GM18858 (cell line): ENCODE results near the gene AGBL4.
"Not testable (repeated sequence)": the region's sequence is repeated elsewhere in the genome, so short reads cannot be mapped to it uniquely, and the experiment has no call there.

Experiments used
- ATAC-seq: cut with Tn5 transposase; IDR thresholded peaks from one replicate; pipeline ENCODE4 v1.9.1; 2021; ENCODE audit not compliant: unreplicated experiment

AGBL4 gene

DNA sequence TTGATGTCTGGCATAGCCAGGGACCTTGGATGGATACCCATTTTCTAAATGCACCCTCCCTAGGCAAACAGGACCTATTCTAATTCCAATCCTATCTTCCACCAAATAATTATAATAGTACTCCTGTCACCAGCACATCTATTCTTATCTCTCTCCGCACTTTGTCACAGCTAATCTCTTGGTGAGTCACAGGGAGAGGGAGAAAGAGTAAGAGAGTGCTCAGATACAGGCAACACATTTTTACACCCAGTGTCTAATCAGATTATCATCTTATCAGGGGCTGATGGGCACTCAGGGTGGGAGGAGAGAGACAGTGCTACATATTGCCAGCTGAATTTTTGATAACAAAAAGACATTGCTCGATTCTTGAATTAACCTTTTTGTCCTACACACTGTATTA, 972.1 kb downstream of the AGBL4 start:
- no peak for ATAC-seq

DNA sequence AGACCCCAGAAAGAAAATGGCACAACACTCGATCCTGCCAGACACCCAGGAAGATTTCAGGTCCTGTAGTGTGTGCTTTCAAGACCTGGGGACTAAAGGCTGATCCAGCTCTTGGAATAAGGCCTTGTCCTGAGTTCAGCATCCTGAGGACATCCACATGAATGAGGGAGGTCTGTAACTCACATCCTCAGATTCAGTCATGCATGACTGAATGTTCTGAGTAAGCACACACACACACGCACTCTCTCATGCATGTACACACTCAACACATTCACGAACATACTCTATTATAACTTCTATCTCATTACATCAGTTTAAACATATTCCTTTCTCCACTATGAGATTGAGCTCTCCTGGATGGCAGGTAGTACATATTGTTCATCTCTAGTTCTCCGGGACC, 973.7 kb downstream of the AGBL4 start:
- no peak for ATAC-seq

DNA sequence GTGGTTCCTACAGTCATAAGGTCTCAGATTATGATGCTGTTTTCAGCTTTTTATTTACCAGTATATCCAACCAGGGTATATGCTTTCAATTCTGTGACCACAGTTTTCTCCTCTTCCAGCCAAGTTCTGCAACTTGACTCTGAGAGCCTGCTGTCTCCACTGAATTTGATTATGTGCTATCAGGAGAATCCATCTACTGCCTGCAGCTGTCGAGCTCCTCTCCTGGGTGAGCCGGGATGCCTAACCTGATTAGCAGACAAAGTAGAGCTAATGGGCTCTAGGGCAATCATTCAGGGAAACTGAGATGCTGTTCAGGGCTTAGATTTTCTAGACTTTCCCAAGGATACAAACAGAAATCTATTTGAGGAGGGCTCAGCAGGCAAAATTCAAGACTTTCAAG, 975.6 kb downstream of the AGBL4 start:
- no peak for ATAC-seq

DNA sequence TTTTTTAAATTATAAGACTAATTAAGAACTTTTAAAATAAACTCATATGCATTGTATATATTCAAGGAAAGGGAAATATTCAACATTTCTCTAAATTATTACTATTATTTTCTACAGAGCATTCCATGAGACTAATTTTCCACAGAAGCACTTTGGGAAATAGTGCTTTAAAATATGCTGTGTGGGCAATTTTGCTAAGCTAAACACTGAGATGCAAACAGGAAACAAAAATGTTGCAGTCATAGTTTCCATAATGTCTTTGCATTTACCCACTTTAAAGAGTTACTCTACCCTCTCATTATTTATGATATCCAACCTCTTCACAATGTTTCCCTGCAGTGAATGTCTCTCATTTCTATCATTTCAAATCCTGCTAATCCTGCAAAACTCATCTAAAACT, 977.4 kb downstream of the AGBL4 start:
- ATAC-seq, result no peak

DNA sequence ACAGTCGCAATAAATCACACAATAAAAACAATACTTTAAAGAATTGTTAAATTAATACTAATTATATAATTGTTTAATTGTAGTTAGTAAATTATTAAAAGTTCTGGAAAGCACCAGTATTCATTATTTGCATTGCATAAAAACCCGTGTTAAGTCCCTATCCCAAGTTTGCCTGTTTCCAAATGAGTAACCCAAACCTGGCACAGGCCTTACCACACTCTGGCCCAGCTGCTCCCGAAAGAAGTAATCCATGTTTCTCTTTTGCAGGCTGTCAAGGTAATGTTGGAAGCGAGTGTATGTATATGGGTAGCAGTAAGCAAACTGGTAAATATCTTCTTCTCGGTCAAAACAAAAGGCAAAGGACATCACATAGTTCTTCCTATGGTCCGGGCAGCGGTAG, 978.4 kb downstream of the AGBL4 start:
- ATAC-seq, result no peak

DNA sequence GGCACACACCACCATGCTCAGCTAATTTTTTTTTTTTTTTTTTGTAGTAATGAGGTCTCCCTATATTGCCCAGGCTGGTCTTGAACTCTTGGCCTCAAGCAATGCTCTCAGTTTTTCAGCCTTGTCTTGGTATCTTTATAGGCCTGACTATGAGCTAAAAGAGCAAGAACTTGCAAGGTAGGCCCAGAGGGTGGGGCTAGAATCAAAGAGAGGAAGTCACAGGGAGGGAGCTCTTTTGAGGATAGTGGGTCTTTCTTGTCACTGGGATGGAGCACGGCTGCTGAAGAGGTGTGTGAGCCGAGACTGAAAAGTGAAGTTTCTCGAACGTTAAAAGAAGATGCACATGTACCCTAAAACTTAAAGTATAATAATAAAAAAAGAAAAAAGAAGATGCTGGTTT, 987.1 kb downstream of the AGBL4 start:
- ATAC-seq, result no peak

DNA sequence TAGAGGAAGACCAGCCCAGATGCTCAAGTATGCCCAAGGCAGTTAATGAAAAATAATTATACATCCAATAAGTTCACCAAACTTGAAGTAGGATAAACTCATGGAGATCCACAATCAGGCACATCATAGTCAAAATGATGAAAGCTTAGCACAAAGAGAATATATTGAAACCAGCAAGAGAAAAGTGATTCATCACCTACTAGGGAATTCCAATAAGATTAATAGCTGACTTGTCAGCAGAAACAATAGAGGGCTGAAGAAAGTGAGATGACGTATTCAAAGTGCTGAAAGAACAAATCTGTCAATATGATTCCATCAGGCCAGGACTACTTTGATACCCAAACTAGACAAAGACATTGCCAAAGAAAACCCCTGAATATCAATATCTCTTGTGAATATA, 995.4 kb downstream of the AGBL4 start:
- ATAC-seq, result no peak

DNA sequence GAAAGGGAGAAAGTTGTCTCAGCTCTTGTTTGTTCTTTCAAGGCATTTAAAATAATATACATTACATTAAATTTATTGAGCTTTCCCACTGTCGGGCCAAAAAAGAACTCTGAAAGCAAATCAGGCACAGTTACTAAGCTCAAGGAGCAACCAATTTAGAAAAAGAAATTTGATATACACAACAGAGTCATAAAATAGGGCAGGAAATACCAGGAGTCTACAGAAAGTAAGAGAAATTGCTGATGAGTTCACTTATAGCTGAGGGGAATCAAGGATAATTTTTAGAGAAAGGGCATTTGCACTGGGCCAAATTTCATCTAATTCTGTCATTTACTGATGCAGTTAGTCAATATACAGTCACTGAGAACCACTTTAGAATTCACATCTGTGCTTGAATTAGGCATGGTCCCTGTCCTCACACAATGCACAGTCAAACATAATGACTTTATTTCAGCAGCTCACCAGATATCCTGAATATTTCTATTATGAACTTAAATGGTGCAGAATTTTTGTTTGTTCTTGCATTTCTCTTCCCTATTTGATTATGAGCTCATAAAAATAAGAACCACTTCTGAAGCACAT, 997.4 kb downstream of the AGBL4 start:
- no peak for ATAC-seq

DNA sequence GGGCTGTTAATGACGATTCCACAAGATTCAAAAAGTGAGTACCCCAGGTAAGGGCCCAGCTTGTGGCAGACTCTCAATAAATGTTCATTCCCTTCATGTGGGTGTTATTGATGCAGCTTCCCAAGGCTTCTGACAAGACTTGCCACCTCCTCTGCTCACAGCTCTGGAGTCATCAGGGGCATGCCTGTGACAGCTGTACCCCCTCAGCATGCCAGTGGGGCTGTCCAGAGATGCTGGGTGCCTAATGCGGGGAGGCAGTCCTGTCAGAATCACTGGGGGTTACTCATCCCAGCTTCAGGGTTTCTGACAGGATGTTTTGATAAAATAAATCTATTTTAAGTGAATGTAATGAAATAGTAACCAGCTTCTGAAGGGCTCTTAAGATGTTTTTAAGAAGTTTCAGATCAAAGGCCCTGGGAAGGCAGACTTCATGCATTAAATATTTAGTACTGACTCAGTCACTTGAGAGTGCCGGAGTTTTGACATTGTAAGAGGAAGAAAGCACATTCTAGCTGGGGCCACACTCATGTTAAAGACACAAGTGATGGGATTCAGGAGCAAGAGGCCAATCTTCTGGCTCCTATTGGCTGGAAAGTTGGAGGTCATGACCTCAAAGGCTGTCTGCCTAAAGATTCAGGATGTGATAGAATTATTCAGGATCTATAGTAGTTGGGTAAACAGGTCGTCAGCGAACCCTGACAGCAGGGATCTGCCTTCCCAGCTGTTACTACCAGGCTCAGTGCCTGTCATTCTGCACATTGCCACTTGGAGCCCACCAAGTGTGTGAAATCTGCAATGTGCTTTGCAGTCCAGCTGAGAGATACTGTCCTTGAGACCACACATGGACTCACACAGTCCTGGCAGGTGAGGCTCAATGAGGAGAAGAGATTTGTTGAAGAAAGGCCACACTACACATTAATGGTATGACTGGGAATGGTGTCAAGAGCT, 1007.5 kb downstream of the AGBL4 start:
- ATAC-seq, result no peak

DNA sequence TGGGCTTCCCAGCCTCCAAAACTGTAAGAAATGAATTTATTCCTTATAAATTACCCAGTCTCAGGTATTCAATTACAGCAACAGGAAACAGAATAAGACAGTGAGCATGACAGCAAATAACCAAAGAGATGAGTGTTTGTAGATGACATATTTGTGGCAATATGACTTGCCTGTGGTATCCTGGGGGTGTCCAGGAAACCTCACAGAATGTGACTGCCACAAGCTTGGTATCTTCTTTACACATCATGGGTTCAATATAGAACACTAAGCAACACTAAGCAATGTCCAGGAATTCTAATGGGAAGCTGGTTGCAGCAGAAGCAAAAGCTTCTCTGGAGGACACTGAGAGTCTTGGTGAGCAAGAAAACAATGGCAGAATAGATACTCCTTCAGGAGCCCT, 1010.7 kb downstream of the AGBL4 start:
- no peak for ATAC-seq

DNA sequence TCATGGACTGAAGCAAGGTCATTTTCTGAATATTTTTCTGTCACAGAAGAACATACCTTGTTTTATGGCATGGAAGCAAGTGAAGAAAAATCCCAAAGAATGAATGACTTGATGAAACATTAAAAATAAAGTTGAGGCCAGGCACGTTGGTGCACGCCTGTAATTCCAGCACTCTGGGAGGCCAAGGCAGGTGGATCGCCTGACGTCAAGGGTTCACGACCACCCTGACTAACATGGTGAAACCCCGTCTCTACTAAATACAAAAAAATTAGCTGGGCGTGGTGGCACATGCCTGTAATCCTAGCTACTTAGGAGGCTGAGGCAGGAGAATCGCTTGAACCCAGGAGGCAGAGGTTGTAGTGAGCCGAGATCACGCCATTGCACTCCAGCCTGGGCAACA, 1020.8 kb downstream of the AGBL4 start:
- not testable (repeated sequence) for ATAC-seq

DNA sequence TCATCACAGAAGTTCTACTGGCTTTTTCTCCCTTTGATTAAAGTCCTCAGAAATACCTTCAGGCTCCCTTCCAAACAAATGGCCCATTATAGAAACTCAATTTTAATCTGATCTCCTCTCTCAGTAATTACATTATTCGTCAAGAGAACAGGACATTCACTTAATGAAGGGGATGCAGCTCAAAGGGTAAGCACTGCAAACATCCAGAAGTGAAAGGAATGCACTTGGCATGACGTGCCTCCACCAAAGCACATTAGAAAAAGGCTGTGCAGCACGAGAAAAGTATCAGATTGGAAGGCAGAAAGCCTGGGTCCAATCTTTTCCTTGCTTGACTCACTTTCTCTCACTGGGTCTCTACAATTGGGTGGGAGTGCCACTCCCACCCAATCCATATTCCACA, 1024.4 kb downstream of the AGBL4 start:
- ATAC-seq, result no peak

DNA sequence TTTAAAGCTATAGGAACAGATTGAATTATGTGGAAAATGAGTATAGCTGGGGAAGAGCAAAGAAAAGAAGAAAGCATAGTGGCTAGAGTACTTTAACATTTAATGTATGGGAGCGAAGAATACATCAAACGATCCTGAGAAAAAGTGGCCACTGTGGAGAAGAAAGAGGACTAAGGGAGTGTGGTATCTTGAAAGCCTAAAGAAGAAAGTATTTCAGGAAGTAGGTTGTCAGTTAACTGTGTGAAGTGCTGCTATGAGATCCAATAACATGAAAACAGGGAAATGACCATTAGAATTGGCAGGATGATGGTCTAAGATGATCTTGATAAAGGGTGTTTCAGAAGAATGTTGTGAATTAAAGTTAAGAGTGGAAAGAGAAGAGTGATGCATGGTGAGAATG, 1027.4 kb downstream of the AGBL4 start:
- no peak for ATAC-seq

DNA sequence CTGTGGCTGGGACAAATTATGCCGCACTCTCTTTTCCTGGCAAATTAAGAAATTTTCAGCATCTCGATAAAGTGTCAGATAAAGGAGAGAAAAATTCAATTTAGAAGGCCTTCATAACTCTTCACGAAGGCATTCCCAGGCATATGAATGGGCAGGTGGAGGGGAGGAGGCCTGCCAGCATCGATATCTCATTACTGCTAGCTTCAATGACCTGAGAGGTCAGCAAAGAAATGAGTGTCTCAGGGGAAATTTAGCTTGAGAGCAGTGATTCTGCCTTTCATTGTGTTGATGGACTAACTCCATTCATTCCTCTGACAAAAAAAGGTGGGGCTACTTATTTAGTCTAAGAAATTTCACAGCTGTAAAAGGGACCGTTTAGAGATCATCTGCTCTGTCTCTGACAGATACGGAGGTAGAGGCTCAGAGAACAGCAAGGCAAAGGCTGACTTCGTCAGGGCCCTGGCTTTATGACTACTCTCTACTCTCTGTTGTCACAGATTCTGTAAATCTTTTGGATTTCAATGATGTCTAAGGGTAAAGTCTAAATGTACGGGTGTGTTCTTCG, 1035.0 kb downstream of the AGBL4 start:
- ATAC-seq, result no peak

DNA sequence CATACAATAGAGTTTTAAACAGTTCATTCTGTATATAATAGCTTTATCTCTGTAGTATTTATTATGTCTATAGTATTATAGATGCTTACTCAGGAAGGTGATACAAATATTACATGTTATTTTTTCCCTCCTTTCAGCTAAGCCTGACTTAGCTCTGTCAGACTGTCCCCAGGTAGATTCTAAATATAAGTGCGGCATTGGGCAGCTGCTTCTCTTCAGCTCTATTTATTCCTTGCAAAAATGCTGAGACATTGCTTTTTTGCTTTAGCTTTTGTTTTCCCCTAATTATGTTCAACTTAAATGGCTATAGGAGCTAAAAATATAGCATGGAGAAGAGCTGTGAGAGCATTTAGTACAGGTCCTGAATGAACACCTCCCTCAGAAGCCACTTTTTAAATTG, 1043.8 kb downstream of the AGBL4 start:
- ATAC-seq, result no peak

DNA sequence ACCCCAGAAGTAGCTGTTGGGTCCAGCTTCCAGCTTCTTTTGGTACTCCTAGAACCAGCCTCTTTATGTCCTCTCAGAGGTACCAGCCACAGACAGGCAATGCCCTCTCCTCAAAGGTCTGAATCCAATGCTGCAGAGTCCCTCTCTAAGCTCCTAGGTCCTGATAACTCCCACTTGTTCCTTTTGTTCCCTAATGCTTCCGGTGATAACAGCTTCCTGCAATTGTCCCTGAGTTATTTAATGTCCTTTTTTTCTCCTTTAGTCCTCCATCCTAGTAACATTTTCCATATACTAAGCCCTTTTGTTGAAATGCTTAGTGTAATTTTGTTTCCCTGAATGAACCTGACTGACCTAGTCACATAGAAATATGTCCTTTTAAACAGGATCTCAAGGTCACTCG, 1045.3 kb downstream of the AGBL4 start:
- no peak for ATAC-seq

DNA sequence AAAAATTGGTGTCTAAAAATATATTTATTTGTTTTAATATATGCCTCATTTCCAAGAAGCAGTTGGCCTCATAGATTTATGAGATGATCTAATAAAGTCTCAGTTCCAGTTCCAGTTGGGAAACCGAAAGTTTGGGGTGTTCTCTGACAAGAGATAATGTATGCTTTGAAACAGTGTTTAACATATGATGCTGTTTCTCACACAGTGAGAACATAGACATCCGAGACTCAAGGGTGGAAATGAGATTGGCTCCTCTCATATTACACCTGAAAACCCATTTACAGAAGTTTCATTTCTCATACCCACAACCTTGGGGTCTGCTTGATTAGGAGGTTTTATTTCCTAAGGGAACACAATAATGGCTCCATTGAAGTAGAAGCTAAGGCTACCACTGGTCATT, 1046.5 kb downstream of the AGBL4 start:
- no peak for ATAC-seq

DNA sequence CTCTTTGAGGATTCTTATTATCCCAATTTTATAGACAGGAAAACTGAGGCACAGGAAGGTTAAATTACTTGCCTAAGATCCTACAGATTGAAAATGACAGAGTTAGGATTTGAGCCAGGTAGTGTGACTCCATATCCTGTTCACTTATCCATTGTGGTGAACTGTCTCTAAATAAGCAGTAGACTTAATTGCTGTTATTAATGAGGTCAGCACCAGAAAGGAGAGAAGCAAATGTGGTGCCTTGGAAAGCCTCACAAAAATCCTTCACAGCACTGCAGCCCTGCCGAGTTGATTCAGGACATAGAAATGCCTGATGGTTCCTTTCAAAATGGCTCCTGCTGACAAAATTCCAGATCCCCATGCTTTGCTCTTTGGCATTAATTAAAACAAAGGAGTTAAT, 1053.8 kb downstream of the AGBL4 start:
- no peak for ATAC-seq

DNA sequence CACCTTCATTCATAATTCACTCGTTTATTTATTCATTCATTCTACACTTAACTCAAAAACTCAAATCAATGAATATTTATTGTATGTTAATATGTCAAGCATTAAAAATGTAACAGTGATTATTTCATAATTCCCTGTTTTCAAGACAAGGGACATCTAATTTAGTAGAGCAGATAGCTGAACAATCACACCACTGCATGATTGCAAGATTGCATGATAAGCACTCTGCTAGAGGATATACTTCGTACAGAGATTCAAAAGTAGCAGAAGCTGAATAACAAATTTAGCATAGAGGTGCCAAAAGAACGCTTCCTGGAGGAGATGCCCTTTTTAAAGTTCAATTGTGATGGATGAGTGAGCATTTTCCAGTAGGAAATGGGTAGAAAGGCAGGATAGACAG, 1056.4 kb downstream of the AGBL4 start:
- ATAC-seq, result no peak

DNA sequence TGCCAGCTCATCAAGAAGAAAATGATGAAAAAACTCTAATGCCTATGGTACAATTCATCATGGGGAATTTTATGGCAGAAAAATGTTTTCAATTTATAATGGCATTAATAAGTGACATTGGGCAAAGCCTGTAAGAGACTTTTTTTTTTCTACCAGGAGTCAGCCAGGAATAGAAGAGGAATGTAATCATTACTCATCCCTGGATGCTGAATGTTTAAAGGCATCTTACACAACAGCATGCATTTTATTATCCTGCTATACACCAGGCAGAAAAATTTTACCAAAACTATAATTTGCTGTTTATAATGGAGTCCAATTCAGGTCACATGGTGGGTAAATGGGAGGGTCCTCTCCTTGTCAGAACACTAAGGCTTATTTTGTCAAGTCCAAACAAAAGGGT, 1057.2 kb downstream of the AGBL4 start:
- ATAC-seq, result no peak

DNA sequence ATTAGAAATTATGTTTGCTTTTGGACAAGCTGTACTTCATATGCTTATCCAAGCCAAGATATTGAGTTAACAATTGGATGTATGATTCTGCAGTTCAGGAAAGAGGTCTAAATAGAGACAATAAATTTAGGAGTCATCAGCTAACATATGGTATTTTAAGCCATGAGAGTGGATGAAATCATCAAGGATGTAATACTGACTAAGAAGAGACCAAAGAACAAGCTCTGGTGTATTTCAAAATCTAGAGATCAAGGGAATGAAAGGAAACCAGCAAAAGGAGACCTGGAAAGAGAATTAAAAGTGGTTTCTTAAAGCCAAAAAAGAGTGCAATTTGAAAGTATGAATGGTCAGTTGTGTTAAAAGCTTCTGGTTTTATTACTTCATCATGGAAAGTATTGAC, 1063.4 kb downstream of the AGBL4 start:
- no peak for ATAC-seq

DNA sequence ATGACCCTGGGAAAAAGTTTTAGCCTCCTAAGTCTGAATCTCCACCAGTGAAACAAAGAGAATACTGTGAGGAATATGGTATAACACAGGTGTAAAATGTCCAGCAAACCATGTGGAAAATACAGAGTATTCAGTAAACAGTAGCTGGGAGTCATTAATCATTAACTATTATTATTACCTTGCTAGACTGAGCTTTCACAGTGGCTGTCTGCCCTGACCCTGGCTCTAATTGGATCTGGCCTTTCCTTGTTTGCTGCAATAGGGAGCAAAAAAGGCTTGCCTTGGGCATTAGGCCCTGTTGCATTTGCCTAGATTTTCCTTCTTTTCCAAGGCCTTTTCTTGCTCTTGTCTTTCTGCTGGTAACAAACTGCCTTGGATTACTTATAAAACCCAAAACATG, 1068.0 kb downstream of the AGBL4 start:
- ATAC-seq, result no peak
